ENCODE measurements around the gene AKAP5. TPM values are rescaled to one million over a fixed set of nuclear protein-coding genes. Genes with fewer than 3 reads are reported as not detected.

The AKAP5 gene
- total and polyA plus RNA-seq, 2 of the 13 experiments (the other 11 are each of a cell fraction or from before 2014, with no cell fraction given), result 0.18 to 1.5 TPM

DNA sequence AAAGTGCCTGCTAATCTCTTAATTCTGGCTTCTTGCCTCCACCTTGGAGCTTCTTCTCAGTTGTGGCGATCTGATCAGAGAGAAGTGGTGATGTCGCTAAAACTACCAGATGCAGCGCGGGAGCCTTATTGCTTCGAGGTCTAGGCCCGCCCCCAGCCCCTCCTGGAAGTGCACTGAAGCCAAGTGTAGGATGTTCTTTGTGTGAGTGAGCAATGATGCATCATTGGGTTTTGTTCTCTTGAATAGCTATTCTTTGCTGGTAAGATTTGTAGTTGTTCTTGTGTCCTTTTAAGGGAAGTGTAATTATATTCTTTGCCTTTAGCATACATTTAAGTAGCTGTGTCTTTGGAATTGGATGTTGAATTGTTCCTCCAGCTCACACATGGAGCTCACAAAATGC, 41.3 kb upstream of the AKAP5 start:
- ATAC-seq (no peak), DNase-seq (ENCODE audit: low spot score) (no peak), FAIRE-seq (no peak)
- Histone ChIP-seq H4K20me1 (ENCODE audit: insufficient read depth, low read length) (no peaks in the 10 kb centered on the region), H3K36me3 (replicated peaks in 1 of 2; ENCODE audit: control insufficient read depth in 1 of 2, insufficient read depth in 2 of 2, low read length in 2 of 2) (peaks cover 22 to 73% of the 10 kb centered on the region in 2 experiments), H3K4me3 (replicated peaks in 1 of 3; ENCODE audit: insufficient read depth in 1 of 3, low read depth in 2 of 3, low read length in 3 of 3) (no peak overlapping the region), H3K79me2 (ENCODE audit: insufficient read depth, low read length) (no peaks in the 10 kb centered on the region), H3K4me1 (ENCODE audit: insufficient read depth, low read length) (no peaks in the 10 kb centered on the region), H2AFZ (ENCODE audit: low read length) (no peak overlapping the region), H3K4me2 (ENCODE audit: low read depth, low read length) (no peak overlapping the region), H3K9ac (ENCODE audit: insufficient read depth, low read depth, low read length) (no peak overlapping the region), H3K9me3 (ENCODE audit: low read length) (no peaks in the 10 kb centered on the region), H3K27ac (ENCODE audit: extremely low read length, insufficient read depth, low read length) (no peak overlapping the region), H3K27me3 (ENCODE audit: control insufficient read depth in 1 of 2, insufficient read depth in 2 of 2, low read length in 2 of 2) (no peaks in the 10 kb centered on the region)
- ChIA-PET POLR2A (no interaction called here), CTCF (ENCODE audit: low intra/inter-chr PET ratio, low total read pairs) (no interaction called here)
- BruUV-seq (replicated peaks), result no TSS peak
- in situ Hi-C loops (cut with HindIII; ENCODE audit: extremely low pct_ligation_motif_present, low pct_unique_long_range_greater_than_20kb), result no loop called here
- TF ChIP-seq ZNF326 (CRISPR knock-in tag; IDR thresholded peaks at IDR 0.05; ENCODE audit: borderline replicate concordance), result no peak
- no peak for TF ChIP-seq ZNF556 (CRISPR knock-in tag; IDR thresholded peaks at IDR 0.05; ENCODE audit: borderline replicate concordance)
- TF ChIP-seq KLF12 (CRISPR knock-in tag; IDR thresholded peaks at IDR 0.05; ENCODE audit: borderline replicate concordance), result no peak
- no peak for TF ChIP-seq ZNF468 (CRISPR knock-in tag; IDR thresholded peaks at IDR 0.05)
- WGBS (ENCODE audit: low lambda C conversion rate), result 100% methylated on average over 6 of the region's 6 CpGs
- intact Hi-C loops (cut with micrococcal nuclease; ENCODE audit: unreplicated experiment), result no loop called here

DNA sequence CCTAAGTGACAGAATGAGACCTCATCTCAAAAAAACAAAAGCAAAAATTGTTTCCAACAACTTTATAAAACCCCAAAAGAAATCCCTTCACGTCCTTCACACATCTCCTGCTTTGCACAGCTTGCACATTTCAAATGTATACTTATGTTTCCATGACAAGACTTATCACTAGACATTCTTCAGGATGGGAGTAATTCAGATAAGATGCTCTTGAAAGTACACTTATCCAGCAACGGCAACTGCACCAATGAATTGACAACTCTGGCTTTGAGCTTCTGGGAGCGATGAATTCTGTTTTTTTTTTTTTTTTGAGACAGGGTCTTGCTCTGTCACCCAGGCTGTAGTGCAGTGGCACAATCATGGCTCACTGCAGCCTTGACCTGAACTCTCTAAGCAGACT, 30.8 kb upstream of the AKAP5 start:
- Histone ChIP-seq H3K4me3 (replicated peaks in 1 of 3; ENCODE audit: insufficient read depth in 1 of 3, low read depth in 2 of 3, low read length in 3 of 3) (no peak overlapping the region), H3K36me3 (replicated peaks in 1 of 2; ENCODE audit: control insufficient read depth in 1 of 2, insufficient read depth in 2 of 2, low read length in 2 of 2) (peaks cover 21 to 85% of the 10 kb centered on the region in 2 experiments), H4K20me1 (ENCODE audit: insufficient read depth, low read length) (0 out of 2 replicates have a peak, but pooled peaks cover 3% of the 10 kb centered on the region), H3K27me3 (ENCODE audit: control insufficient read depth in 1 of 2, insufficient read depth in 2 of 2, low read length in 2 of 2) (no peaks in the 10 kb centered on the region), H2AFZ (ENCODE audit: low read length) (no peak overlapping the region), H3K27ac (ENCODE audit: extremely low read length, insufficient read depth, low read length) (no peak overlapping the region), H3K4me2 (ENCODE audit: low read depth, low read length) (no peak overlapping the region), H3K4me1 (ENCODE audit: insufficient read depth, low read length) (no peaks in the 10 kb centered on the region), H3K9ac (ENCODE audit: insufficient read depth, low read depth, low read length) (no peak overlapping the region), H3K79me2 (ENCODE audit: insufficient read depth, low read length) (no peaks in the 10 kb centered on the region), H3K9me3 (ENCODE audit: low read length) (no peaks in the 10 kb centered on the region)
- BruUV-seq (replicated peaks), result no TSS peak
- intact Hi-C loops (cut with micrococcal nuclease; ENCODE audit: unreplicated experiment), result no loop called here
- ATAC-seq, result no peak
- in situ Hi-C loops (cut with HindIII; ENCODE audit: extremely low pct_ligation_motif_present, low pct_unique_long_range_greater_than_20kb), result no loop called here
- WGBS (ENCODE audit: low lambda C conversion rate), result 100% methylated on average over 3 of the region's 3 CpGs
- no peak for DNase-seq (ENCODE audit: low spot score)
- ChIA-PET CTCF (ENCODE audit: low intra/inter-chr PET ratio, low total read pairs) (no interaction called here), POLR2A (no interaction called here)
- no peak for FAIRE-seq
- TF ChIP-seq ZNF34 (CRISPR knock-in tag; IDR thresholded peaks at IDR 0.05; ENCODE audit: borderline replicate concordance) (no peak), SOX6 (IDR thresholded peaks at IDR 0.05) (no peak), SOX6 (CRISPR knock-in tag; IDR thresholded peaks at IDR 0.05) (no peak), ZSCAN30 (CRISPR knock-in tag; IDR thresholded peaks at IDR 0.05) (no peak), REPIN1 (CRISPR knock-in tag; IDR thresholded peaks at IDR 0.05; ENCODE audit: borderline replicate concordance, low read depth) (no peak), FOXO1 (CRISPR knock-in tag; IDR thresholded peaks at IDR 0.05) (no peak), ZNF441 (CRISPR knock-in tag; IDR thresholded peaks at IDR 0.05; ENCODE audit: borderline replicate concordance) (no peak), POLR2A (IDR thresholded peaks at IDR 0.05; ENCODE audit: insufficient read depth in 1 of 2, low read depth in 2 of 2, low read length in 2 of 2) (no peak)
- TF ChIP-seq, protein P1, sequence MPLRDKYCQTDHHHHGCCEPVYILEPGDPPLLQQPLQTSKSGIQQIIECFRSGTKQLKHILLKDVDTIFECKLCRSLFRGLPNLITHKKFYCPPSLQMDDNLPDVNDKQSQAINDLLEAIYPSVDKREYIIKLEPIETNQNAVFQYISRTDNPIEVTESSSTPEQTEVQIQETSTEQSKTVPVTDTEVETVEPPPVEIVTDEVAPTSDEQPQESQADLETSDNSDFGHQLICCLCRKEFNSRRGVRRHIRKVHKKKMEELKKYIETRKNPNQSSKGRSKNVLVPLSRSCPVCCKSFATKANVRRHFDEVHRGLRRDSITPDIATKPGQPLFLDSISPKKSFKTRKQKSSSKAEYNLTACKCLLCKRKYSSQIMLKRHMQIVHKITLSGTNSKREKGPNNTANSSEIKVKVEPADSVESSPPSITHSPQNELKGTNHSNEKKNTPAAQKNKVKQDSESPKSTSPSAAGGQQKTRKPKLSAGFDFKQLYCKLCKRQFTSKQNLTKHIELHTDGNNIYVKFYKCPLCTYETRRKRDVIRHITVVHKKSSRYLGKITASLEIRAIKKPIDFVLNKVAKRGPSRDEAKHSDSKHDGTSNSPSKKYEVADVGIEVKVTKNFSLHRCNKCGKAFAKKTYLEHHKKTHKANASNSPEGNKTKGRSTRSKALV (CRISPR knock-in tag; IDR thresholded peaks at IDR 0.05), result no peak
- TF ChIP-seq, protein P2, sequence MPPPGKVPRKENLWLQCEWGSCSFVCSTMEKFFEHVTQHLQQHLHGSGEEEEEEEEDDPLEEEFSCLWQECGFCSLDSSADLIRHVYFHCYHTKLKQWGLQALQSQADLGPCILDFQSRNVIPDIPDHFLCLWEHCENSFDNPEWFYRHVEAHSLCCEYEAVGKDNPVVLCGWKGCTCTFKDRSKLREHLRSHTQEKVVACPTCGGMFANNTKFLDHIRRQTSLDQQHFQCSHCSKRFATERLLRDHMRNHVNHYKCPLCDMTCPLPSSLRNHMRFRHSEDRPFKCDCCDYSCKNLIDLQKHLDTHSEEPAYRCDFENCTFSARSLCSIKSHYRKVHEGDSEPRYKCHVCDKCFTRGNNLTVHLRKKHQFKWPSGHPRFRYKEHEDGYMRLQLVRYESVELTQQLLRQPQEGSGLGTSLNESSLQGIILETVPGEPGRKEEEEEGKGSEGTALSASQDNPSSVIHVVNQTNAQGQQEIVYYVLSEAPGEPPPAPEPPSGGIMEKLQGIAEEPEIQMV (CRISPR knock-in tag; IDR thresholded peaks at IDR 0.05; ENCODE audit: low read depth), result no peak
- TF ChIP-seq, protein P3, sequence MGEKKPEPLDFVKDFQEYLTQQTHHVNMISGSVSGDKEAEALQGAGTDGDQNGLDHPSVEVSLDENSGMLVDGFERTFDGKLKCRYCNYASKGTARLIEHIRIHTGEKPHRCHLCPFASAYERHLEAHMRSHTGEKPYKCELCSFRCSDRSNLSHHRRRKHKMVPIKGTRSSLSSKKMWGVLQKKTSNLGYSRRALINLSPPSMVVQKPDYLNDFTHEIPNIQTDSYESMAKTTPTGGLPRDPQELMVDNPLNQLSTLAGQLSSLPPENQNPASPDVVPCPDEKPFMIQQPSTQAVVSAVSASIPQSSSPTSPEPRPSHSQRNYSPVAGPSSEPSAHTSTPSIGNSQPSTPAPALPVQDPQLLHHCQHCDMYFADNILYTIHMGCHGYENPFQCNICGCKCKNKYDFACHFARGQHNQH (CRISPR knock-in tag; IDR thresholded peaks at IDR 0.05), result no peak
- TF ChIP-seq, protein P4, sequence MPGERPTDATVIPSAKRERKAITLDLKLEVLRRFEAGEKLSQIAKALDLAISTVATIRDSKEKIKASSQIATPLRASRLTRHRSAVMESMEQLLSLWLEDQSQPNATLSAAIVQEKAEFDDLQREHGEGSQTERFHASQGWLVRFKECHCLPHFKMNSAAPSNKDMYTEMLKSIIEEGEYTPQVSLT (CRISPR knock-in tag; IDR thresholded peaks at IDR 0.05; ENCODE audit: borderline replicate concordance, low read depth), result no peak

All from HepG2 (cell line).